H1 (cell line): ENCODE data around the gene CYP2C9. TPM values are rescaled to one million over a fixed set of nuclear protein-coding genes. Genes with fewer than 3 reads are reported as not detected.

ENCODE experiments used
- CTCF ChIA-PET: fragments of 300-600 bp; sonication (Branson Sonifier 250); formaldehyde crosslinking; loops from one replicate; lab custom pipeline; 2021; ENCODE audit not compliant: partially characterized antibody; lab: Charles Lee
- POLR2A ChIA-PET: fragments of 300-600 bp; sonication (Branson Sonifier 250); formaldehyde crosslinking; loops from one replicate; lab custom pipeline; 2021; ENCODE audit warnings: inconsistent platforms; ENCODE audit not compliant: partially characterized antibody; lab: Charles Lee
- DNase-seq, 2 experiments: peaks; one replicate each; pipeline versions ENCODE4 v3.0.0 to v3.0.0-alpha.2; 2010 to 2022; ENCODE audit warnings: low spot score in 2 of 2, low read depth in 1 of 2, mixed read lengths in 1 of 2
- FAIRE-seq: peaks from 2 replicates; lab custom pipeline; 2011; peaks lifted over from hg19 to GRCh38; lab: Jason Lieb, UNC
- H2AFZ ChIP-seq: 2 replicates; pipeline ENCODE4 v1.8.1; 2012; ENCODE audit warnings: low read length, inconsistent platforms
- H2AK5ac ChIP-seq: 2 replicates; pipeline ENCODE4 v1.6.1; 2013; ENCODE audit warnings: low read depth, low read length
- H2BK120ac ChIP-seq: replicated peaks from 2 replicates; pipeline ENCODE3; 2013; ENCODE audit warnings: low read depth, low read length, inconsistent platforms
- H2BK12ac ChIP-seq: 2 replicates; pipeline ENCODE4 v1.6.1; 2013; ENCODE audit warnings: low read depth, low read length
- H2BK15ac ChIP-seq: 2 replicates; pipeline ENCODE4 v1.6.1; 2013; ENCODE audit warnings: low read length
- H2BK20ac ChIP-seq: 2 replicates; pipeline ENCODE4 v1.6.1; 2013; ENCODE audit warnings: low read length
- H2BK5ac ChIP-seq: 2 replicates; pipeline ENCODE4 v1.6.1; 2013; ENCODE audit warnings: low read depth, low read length
- H3K14ac ChIP-seq: 2 replicates; pipeline ENCODE4 v1.6.1; 2013; ENCODE audit warnings: inconsistent platforms; ENCODE audit not compliant: insufficient read length
- H3K18ac ChIP-seq: 2 replicates; pipeline ENCODE4 v1.6.1; 2013; ENCODE audit warnings: low read length; ENCODE audit errors: extremely low read depth
- H3K23ac ChIP-seq: 2 replicates; pipeline ENCODE4 v1.6.1; 2013; ENCODE audit warnings: inconsistent platforms; ENCODE audit not compliant: insufficient read length
- H3K23me2 ChIP-seq: 2 replicates; pipeline ENCODE4 v1.6.1; 2013; ENCODE audit warnings: low read depth, low read length
- H3K27ac ChIP-seq: 2 replicates; pipeline ENCODE4 v1.6.1; 2011; ENCODE audit warnings: low read depth, low read length, inconsistent platforms
- H3K27me3 ChIP-seq, 4 experiments: replicated peaks in 1 of 4; 1 replicate in 1 of 4; 2 replicates in 3 of 4; pipeline versions ENCODE4 v1.6.1 to v1.8.1; 2011 to 2013; ENCODE audit warnings: low read length in 3 of 4, mild to moderate bottlenecking in 3 of 4, inconsistent platforms in 2 of 4, mixed read lengths in 2 of 4, moderate library complexity in 1 of 4; ENCODE audit not compliant: control insufficient read depth in 3 of 4, insufficient read depth in 3 of 4; ENCODE audit errors: extremely low read depth in 1 of 4
- H3K36me3 ChIP-seq, 4 experiments: 2 replicates each; pipeline versions ENCODE4 v1.6.1 to v1.8.1; 2011 to 2013; ENCODE audit warnings: mild to moderate bottlenecking in 4 of 4, low read length in 3 of 4, moderate library complexity in 2 of 4, control low read depth in 1 of 4, inconsistent platforms in 1 of 4; ENCODE audit not compliant: insufficient read depth in 4 of 4, control insufficient read depth in 2 of 4
- H3K4ac ChIP-seq: replicated peaks from 2 replicates; pipeline ENCODE3; 2013; ENCODE audit warnings: low read length, low read depth, mixed read lengths, inconsistent platforms; ENCODE audit not compliant: insufficient read length
- H3K4me1 ChIP-seq, 4 experiments: replicated peaks in 1 of 4; 1 replicate in 1 of 4; 2 replicates in 3 of 4; pipeline versions ENCODE4 v1.6.1 to v1.8.1; 2011 to 2013; ENCODE audit warnings: low read length in 3 of 4, inconsistent platforms in 2 of 4, mixed read lengths in 1 of 4; ENCODE audit not compliant: insufficient read depth in 4 of 4, control insufficient read depth in 3 of 4
- H3K4me2 ChIP-seq, 2 experiments: 2 replicates each; pipeline versions ENCODE4 v1.6.1 to v1.8.1; 2011 to 2013; ENCODE audit warnings: low read depth in 2 of 2, low read length in 2 of 2, control low read depth in 1 of 2, inconsistent platforms in 1 of 2, mild to moderate bottlenecking in 1 of 2; ENCODE audit not compliant: insufficient read depth in 1 of 2
- H3K4me3 ChIP-seq, 4 experiments: fragments of 200-600, 300-600 bp in 1 of 4; sonication (generic), shearing (Covaris generic), sonication (Bioruptor Twin) in 1 of 4; 2 replicates each; pipeline versions ENCODE4 v1.5.1 to v1.8.1; 2011 to 2016; ENCODE audit warnings: low read length in 4 of 4, low read depth in 3 of 4, control low read depth in 2 of 4, inconsistent platforms in 2 of 4, mild to moderate bottlenecking in 2 of 4, mixed read lengths in 1 of 4, moderate library complexity in 1 of 4; ENCODE audit not compliant: insufficient read depth in 2 of 4; ENCODE audit errors: extremely low read depth in 1 of 4
- H3K56ac ChIP-seq: replicated peaks from 2 replicates; pipeline ENCODE3; 2013; ENCODE audit warnings: low read depth, mild to moderate bottlenecking, mixed read lengths, low read length, inconsistent platforms; ENCODE audit not compliant: insufficient read length
- H3K79me1 ChIP-seq: 2 replicates; pipeline ENCODE4 v1.6.1; 2013; ENCODE audit warnings: low read depth, low read length, control low read depth
- H3K79me2 ChIP-seq, 2 experiments: 2 replicates each; pipeline versions ENCODE4 v1.6.1 to v1.8.1; 2012 to 2013; ENCODE audit warnings: low read length in 2 of 2, mild to moderate bottlenecking in 2 of 2, inconsistent platforms in 1 of 2; ENCODE audit not compliant: insufficient read depth in 2 of 2, control insufficient read depth in 1 of 2
- H3K9ac ChIP-seq, 4 experiments: replicated peaks in 1 of 4; 1 replicate in 1 of 4; 2 replicates in 3 of 4; pipeline versions ENCODE4 v1.6.1 to v1.8.1; 2011 to 2013; ENCODE audit warnings: low read depth in 3 of 4, low read length in 3 of 4, control low read depth in 2 of 4, mild to moderate bottlenecking in 2 of 4, moderate library complexity in 2 of 4, inconsistent platforms in 1 of 4; ENCODE audit errors: extremely low read depth in 1 of 4
- H3K9me3 ChIP-seq, 2 experiments: 2 replicates each; pipeline versions ENCODE4 v1.6.1 to v1.8.1; 2012 to 2013; ENCODE audit warnings: mild to moderate bottlenecking in 2 of 2, moderate library complexity in 2 of 2, control low read depth in 1 of 2, inconsistent platforms in 1 of 2, low read depth in 1 of 2, low read length in 1 of 2, mixed read lengths in 1 of 2; ENCODE audit not compliant: insufficient read depth in 2 of 2
- H4K20me1 ChIP-seq, 2 experiments: replicated peaks in 1 of 2; 2 replicates each; pipeline versions ENCODE3 to v1.8.1; 2011 to 2013; ENCODE audit warnings: inconsistent platforms in 2 of 2, low read length in 2 of 2, mild to moderate bottlenecking in 1 of 2; ENCODE audit not compliant: insufficient read depth in 2 of 2, control insufficient read depth in 1 of 2
- H4K5ac ChIP-seq: 2 replicates; pipeline ENCODE4 v1.6.1; 2013; ENCODE audit warnings: low read length, low read depth, mixed read lengths, inconsistent platforms; ENCODE audit not compliant: insufficient read length
- H4K8ac ChIP-seq: 2 replicates; pipeline ENCODE4 v1.8.0; 2013; ENCODE audit warnings: mild to moderate bottlenecking, moderate library complexity, low read length, inconsistent platforms; ENCODE audit not compliant: insufficient read depth; ENCODE audit errors: extremely low read depth
- H4K91ac ChIP-seq: replicated peaks from 2 replicates; pipeline ENCODE3; 2013; ENCODE audit warnings: low read length, mixed read lengths, inconsistent platforms; ENCODE audit not compliant: insufficient read length
- ASH2L ChIP-seq: fragments of 200-600, 300-600 bp; sonication (generic); IDR thresholded peaks from one replicate; pipeline ENCODE4 v1.7.1; 2017; ENCODE audit warnings: low read length
- BRCA1 ChIP-seq: IDR thresholded peaks from 2 replicates; pipeline ENCODE4 v1.6.1; 2012; ENCODE audit warnings: low read depth, low read length, improper control_type of control experiment
- CEBPB ChIP-seq: IDR thresholded peaks from 2 replicates; pipeline ENCODE4 v1.6.1; 2012; ENCODE audit warnings: low read depth, low read length
- CHD1 ChIP-seq: IDR thresholded peaks from 2 replicates; pipeline ENCODE4 v1.6.1; 2012; ENCODE audit warnings: low read depth, low read length, improper control_type of control experiment
- CTBP2 ChIP-seq: IDR thresholded peaks from 2 replicates; pipeline ENCODE4 v1.7.0; 2011; ENCODE audit warnings: borderline replicate concordance, mild to moderate bottlenecking, moderate library complexity, mixed read lengths, low read length; ENCODE audit not compliant: insufficient read depth, insufficient read length
- EP300 ChIP-seq, 2 experiments: IDR thresholded peaks; 1 replicate in 1 of 2; 2 replicates in 1 of 2; pipeline ENCODE4 v1.6.1; 2011 to 2012; ENCODE audit warnings: low read depth in 2 of 2, low read length in 2 of 2, mild to moderate bottlenecking in 2 of 2, borderline replicate concordance in 1 of 2, inconsistent platforms in 1 of 2, moderate library complexity in 1 of 2
- HDAC6 ChIP-seq: IDR thresholded peaks from one replicate; pipeline ENCODE4 v1.7.1; 2012; ENCODE audit warnings: low read depth, mild to moderate bottlenecking, inconsistent platforms, low read length, moderate library complexity
- JUN ChIP-seq: IDR thresholded peaks from 2 replicates; pipeline ENCODE4 v1.6.1; 2011; ENCODE audit warnings: low read depth, mild to moderate bottlenecking, improper control_type of control experiment, low read length
- JUND ChIP-seq: IDR thresholded peaks from 2 replicates; pipeline ENCODE4 v1.6.1; 2011; ENCODE audit warnings: mild to moderate bottlenecking, improper control_type of control experiment, low read length
- KDM1A ChIP-seq: fragments of 200-600, 300-600 bp; sonication (generic); IDR thresholded peaks from 2 replicates; pipeline ENCODE4 v1.7.1; 2016; ENCODE audit warnings: mild to moderate bottlenecking, low read length, borderline replicate concordance
- MAFK ChIP-seq: IDR thresholded peaks from 2 replicates; pipeline ENCODE4 v1.6.1; 2012; ENCODE audit warnings: low read depth, mild to moderate bottlenecking, improper control_type of control experiment, low read length
- SIX5 ChIP-seq: IDR thresholded peaks from 2 replicates; pipeline ENCODE4 v1.6.1; 2011; ENCODE audit warnings: mild to moderate bottlenecking, low read depth, low read length
- SP1 ChIP-seq: IDR thresholded peaks from 2 replicates; pipeline ENCODE4 v1.6.1; 2011; ENCODE audit warnings: low read depth, low read length
- TEAD4 ChIP-seq: IDR thresholded peaks from 2 replicates; pipeline ENCODE4 v1.6.1; 2012; ENCODE audit warnings: low read depth, low read length, inconsistent platforms, mixed read lengths
- WGBS, 2 experiments: shearing (Covaris generic) in 1 of 2; methylation state at CpG; one replicate each; pipeline versions ENCODE4 v1.1.6 to v1.1.7; 2013 to 2015; ENCODE audit warnings: low lambda C conversion rate in 2 of 2, mixed read lengths in 2 of 2, inconsistent platforms in 1 of 2, low coverage in 1 of 2, missing lambda C conversion rate in 1 of 2; ENCODE audit not compliant: insufficient replicate concordance in 2 of 2, insufficient coverage in 1 of 2, insufficient read length in 1 of 2; ENCODE audit errors: extremely low coverage in 1 of 2, missing lambda C conversion rate in 1 of 2; 5-methylcytosine and 5-hydroxymethylcytosine counted together
- polyA plus RNA-seq, 7 experiments: library from polyadenylated mRNA; depleted of rRNA in 3 of 7; stranded (reverse) in 5 of 7; unstranded in 2 of 7; fragments of >200 nt in 5 of 7; fragments of 200-250 nt in 2 of 7; gene quantifications; 1 replicate in 5 of 7; 2 replicates in 1 of 7; 4 replicates in 1 of 7; pipeline versions ENCODE4 v1.2.1 to v1.2.3, GENCODE V29; 2011 to 2013; ENCODE audit warnings: missing spikeins in 2 of 7, mixed read lengths in 2 of 7
- total RNA-seq: library from RNA; stranded (reverse); fragmentation: NEBNext Ultra II Directional; extraction: Animal tissue kit (Norgen Biotek cat#: 25700); gene quantifications from 2 replicates; pipeline ENCODE4 v1.2.1, GENCODE V29; 2021

The CYP2C9 gene
- total and polyA plus RNA-seq, 2 of the 8 experiments (the other 6 are each of a cell fraction or from before 2014, with no cell fraction given) = 0.03 TPM; not detected in 1

DNA sequence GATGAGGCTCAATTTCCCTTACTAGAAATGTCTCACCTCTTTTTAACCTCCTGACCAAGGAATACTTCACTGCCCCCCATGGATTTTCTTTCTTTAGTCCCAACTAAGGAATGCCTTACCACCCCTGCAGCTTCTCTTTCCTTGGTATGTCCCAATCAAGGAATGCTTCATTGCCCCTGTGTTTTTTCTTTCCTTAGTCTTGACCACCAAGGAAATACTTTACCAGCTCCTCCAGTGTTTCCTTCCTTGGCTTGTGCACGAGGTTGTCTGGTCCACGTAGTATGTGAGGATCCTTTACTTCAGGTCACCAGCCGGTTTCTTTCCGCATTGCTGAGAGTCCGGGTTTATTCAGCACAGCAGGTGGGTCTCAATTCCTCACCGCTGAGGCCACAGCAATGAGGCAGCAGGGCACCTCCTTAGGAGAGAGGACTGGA lies 59.3 kb downstream of the CYP2C9 start:
- H2BK20ac ChIP-seq = peak overlapping the region; percentile 23; the same call in 1 of the 2 replicates
- H2BK15ac ChIP-seq = no peak overlapping the region
- TF ChIP-seq SP1 (0 out of 2 replicates have a peak, but pooled peaks have one; percentile 45), MAFK (no peak), KDM1A (peak; percentile 33; the same call in 1 of the 2 replicates), HDAC6 (no peak), EP300 (IDR thresholded peaks at IDR 0.05; ENCODE audit: borderline replicate concordance in 1 of 2, low read depth in 2 of 2, low read length in 2 of 2) (peak in 1 of 2 experiments; percentile 96; a peak in 2 of 3 replicates), SIX5 (peak; percentile 9; the same call in 1 of the 2 replicates), ASH2L (peak; percentile 42), BRCA1 (no peak), CHD1 (peak; percentile 69; the same call in 1 of the 2 replicates), CEBPB (no peak), CTBP2 (peak; percentile 34), JUND (peak; percentile 69), TEAD4 (0 out of 2 replicates have a peak, but pooled peaks have one; percentile 45), JUN (no peak)
- TF ChIP-seq, all 59 proteins: peak for 9
- peak overlapping the region; percentile 10 to 49 (median 13); a peak in 3 of 8 replicates for H3K4me3 ChIP-seq
- no peak overlapping the region for H3K4ac ChIP-seq
- peak overlapping the region; percentile 51 for H4K91ac ChIP-seq
- no peak overlapping the region for H2BK12ac ChIP-seq
- FAIRE-seq = peak; percentile 68
- H4K8ac ChIP-seq = no peak overlapping the region
- POLR2A ChIA-PET = no interaction called here
- no peaks in the 10 kb centered on the region for H3K36me3 ChIP-seq
- no peak overlapping the region for H3K9ac ChIP-seq
- H3K79me1 ChIP-seq = no peaks in the 10 kb centered on the region
- H2AK5ac ChIP-seq = no peak overlapping the region
- peak overlapping the region; percentile 58 for H2BK120ac ChIP-seq
- DNase-seq = peak in 1 of 2 experiments; percentile 61
- H3K18ac ChIP-seq = no peak overlapping the region; the same call in 1 of the 2 replicates
- 15% methylated on average over 6 of the region's 6 CpGs; no CpG with 5 or more reads in 1 of the 2 experiments for WGBS, 2 experiments
- peaks cover 0 to 10% (median 2%) of the 10 kb centered on the region in 4 experiments; a peak in 2 of 7 replicates for H3K4me1 ChIP-seq
- no peaks in the 10 kb centered on the region for H3K79me2 ChIP-seq
- H3K9me3 ChIP-seq = no peaks in the 10 kb centered on the region
- H3K27me3 ChIP-seq = no peaks in the 10 kb centered on the region; a peak in 1 of 7 replicates
- H3K27ac ChIP-seq = no peak overlapping the region
- peaks cover 2% of the 10 kb centered on the region; the same call in 1 of the 2 replicates for H3K23me2 ChIP-seq
- H3K4me2 ChIP-seq = peak overlapping the region; percentile 49 to 54
- peak overlapping the region; percentile 81; the same call in 1 of the 2 replicates for H2AFZ ChIP-seq
- no peaks in the 10 kb centered on the region for H4K20me1 ChIP-seq
- 0 out of 2 replicates have a peak overlapping the region, but pooled peaks have one; percentile 13 for H2BK5ac ChIP-seq
- no peak overlapping the region for H3K56ac ChIP-seq
- no peak overlapping the region for H4K5ac ChIP-seq
- no peak overlapping the region for H3K23ac ChIP-seq
- no peak overlapping the region for H3K14ac ChIP-seq
- CTCF ChIA-PET = interaction anchor here (1.3 to 4.2 kb wide), 3 partner anchors 34 to 36 kb away, joined by 3 to 15 read pairs (median 4); no protein-coding TSS in a partner anchor
